Measurements from ENCODE around the gene ATP8B3. TPM values are rescaled to one million over a fixed set of nuclear protein-coding genes. Genes with fewer than 3 reads are reported as not detected.

Gene ATP8B3
- total RNA-seq, 1 donor from 2014 or later, result 0.11 TPM

DNA sequence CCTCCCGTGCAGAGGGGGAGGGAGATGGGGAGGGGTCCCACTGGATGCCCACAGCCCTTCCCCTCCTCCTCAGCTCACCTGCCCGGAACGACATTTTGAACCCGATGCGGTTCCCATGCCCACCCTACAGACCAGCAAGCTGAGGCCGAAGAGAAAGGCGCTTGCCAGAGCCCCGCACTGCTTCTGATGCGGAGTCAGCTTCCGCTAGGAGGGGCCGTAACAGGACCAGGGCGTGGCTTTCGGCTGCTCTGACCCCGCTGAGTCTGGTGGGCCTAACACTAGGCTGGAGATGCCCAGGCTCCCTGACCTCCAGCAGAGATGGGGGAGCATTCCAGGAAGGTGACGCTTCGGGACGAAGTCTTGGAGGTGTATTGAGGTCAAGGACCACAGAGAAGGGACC, 52.1 kb downstream of the ATP8B3 start:
- peaks cover 49% of the 10 kb centered on the region for H3K27me3 ChIP-seq
- intact Hi-C loops (cut with DNase I), result no loop called here
- no peak for DNase-seq (ENCODE audit: low spot score in 2 of 2)

DNA sequence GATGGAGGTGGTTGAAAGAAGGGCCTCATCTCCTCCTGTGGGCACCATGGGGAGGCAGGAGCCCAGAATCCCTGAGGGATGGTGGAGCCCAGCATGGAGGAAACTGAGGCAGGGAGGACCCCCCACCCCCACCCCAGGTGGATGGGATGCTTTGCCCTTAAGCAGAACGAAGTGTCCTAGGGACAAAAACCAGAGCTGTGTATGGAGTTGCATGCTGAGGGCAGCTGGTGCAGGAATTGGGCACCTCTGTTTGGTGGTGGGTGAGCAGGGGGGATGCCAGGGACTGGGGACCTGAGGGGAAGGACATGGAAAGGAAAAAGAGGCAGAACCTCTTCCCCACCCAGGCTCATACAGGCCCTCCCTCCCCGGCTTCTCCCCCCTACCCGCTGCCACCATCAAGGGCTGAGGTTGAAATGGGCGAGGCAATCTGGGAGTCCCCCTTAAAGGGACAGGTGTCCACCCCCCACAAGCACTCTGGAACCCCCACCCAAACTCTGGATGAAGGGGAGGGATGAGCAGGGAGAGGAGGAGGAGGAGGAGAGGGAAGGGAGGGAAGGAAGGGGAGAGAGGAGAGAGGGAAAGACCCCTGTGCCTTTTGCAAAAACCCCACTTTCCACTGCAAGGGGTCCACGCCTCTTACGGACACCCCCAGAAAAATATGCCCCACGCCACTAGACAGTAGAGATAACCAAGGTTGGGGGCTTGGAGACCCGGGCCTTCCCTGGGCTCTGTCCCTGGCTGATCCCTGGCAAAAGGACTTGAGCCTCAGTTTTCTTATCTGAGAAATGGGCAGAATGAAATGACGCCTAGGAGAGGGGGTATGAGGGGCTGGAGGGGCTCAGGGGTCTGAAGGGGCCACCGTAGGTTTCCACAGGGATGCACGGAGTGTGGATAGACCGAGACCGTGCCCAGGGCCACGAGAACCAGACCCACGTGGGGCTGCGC, 52.8 kb downstream of the ATP8B3 start:
- no peaks in the 10 kb centered on the region for H3K36me3 ChIP-seq
- H3K4me3 ChIP-seq, result no peak overlapping the region
- no peak for DNase-seq (ENCODE audit: low spot score in 2 of 2)
- H3K9me3 ChIP-seq, result no peaks in the 10 kb centered on the region
- no peaks in the 10 kb centered on the region for H3K4me1 ChIP-seq
- H3K27me3 ChIP-seq, result peaks cover 49% of the 10 kb centered on the region
- TF ChIP-seq, protein P1, sequence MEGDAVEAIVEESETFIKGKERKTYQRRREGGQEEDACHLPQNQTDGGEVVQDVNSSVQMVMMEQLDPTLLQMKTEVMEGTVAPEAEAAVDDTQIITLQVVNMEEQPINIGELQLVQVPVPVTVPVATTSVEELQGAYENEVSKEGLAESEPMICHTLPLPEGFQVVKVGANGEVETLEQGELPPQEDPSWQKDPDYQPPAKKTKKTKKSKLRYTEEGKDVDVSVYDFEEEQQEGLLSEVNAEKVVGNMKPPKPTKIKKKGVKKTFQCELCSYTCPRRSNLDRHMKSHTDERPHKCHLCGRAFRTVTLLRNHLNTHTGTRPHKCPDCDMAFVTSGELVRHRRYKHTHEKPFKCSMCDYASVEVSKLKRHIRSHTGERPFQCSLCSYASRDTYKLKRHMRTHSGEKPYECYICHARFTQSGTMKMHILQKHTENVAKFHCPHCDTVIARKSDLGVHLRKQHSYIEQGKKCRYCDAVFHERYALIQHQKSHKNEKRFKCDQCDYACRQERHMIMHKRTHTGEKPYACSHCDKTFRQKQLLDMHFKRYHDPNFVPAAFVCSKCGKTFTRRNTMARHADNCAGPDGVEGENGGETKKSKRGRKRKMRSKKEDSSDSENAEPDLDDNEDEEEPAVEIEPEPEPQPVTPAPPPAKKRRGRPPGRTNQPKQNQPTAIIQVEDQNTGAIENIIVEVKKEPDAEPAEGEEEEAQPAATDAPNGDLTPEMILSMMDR (IDR thresholded peaks at IDR 0.05), result no peak
- intact Hi-C loops (cut with DNase I), result no loop called here
- no peak overlapping the region for H3K27ac ChIP-seq

More for the DNA sequence above, 52.1 kb downstream of the ATP8B3 start:
- TF ChIP-seq, protein P1 (IDR thresholded peaks at IDR 0.05), result no peak
- H3K4me3 ChIP-seq, result no peak overlapping the region
- H3K4me1 ChIP-seq, result no peaks in the 10 kb centered on the region
- no peak overlapping the region for H3K27ac ChIP-seq
- H3K36me3 ChIP-seq, result no peaks in the 10 kb centered on the region
- no peaks in the 10 kb centered on the region for H3K9me3 ChIP-seq

DNA sequence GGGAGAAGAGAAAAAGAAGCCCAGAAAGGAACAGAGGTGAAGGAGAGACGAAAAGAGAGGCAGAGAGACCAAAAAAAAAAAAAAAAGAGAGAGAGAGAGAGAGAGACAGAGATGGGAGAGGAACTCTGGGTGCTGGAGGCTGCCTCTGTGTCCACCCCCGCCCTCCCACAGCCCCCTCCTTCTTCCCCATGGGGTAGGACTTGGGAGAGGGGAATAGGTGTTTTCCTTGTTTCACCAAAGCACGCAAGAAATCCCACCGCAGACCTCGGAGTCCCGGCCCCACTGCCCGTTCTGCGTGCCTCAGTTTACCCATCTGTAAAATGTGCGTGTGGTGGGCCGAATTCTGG, 53.9 kb downstream of the ATP8B3 start:
- Histone ChIP-seq H3K27ac (no peak overlapping the region), H3K9me3 (no peaks in the 10 kb centered on the region), H3K27me3 (peaks cover 45% of the 10 kb centered on the region), H3K4me1 (no peaks in the 10 kb centered on the region), H3K4me3 (no peak overlapping the region), H3K36me3 (no peaks in the 10 kb centered on the region)
- intact Hi-C loops (cut with DNase I), result no loop called here
- no peak for DNase-seq (ENCODE audit: low spot score in 2 of 2)
- TF ChIP-seq, protein P1 (IDR thresholded peaks at IDR 0.05), result no peak

DNA sequence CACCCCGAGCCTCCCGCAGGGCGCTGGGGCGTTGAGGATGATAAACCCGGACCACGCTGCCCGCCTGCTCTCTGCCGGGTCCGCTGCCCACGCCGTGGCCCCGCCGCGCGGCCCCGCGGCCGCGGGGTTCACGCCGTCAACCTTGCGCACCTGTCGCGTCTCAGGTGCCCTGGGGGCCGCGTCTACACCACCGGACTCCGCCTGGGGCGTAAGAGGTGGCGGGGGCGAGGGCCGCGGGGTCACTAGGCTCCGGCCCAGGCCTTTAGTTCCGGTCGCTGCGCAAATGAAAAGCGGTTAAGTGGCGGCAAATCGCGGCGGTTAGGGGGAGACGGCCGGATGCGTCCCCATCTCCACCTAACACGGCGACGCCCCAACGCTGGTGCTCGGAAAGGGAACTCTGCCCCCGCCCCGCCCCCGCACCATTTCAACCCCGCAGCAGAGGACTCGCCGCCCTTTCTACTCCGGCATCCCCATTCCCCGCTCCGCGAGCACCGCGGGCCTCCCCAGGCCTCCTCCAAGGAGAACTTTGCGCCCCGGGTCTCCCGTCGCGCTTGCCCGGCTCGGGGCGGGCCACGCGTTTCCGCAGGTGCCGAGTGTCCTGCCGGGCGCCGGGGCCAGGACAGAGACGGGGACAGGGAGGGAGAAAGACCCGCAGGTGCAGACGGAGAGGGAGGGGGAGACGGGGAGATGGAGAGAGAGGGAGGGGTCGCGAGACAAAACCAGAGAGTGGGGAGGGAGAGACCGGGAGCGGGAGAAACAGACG, 54.4 kb downstream of the ATP8B3 start:
- intact Hi-C loops (cut with DNase I), result no loop called here
- H3K27me3 ChIP-seq, result peaks cover 47% of the 10 kb centered on the region
- no peaks in the 10 kb centered on the region for H3K36me3 ChIP-seq
- no peak overlapping the region for H3K27ac ChIP-seq
- TF ChIP-seq, protein P1 (IDR thresholded peaks at IDR 0.05), result no peak
- no peaks in the 10 kb centered on the region for H3K4me1 ChIP-seq
- no peak overlapping the region for H3K4me3 ChIP-seq
- no peak for DNase-seq (ENCODE audit: low spot score in 2 of 2)
- no peaks in the 10 kb centered on the region for H3K9me3 ChIP-seq

DNA sequence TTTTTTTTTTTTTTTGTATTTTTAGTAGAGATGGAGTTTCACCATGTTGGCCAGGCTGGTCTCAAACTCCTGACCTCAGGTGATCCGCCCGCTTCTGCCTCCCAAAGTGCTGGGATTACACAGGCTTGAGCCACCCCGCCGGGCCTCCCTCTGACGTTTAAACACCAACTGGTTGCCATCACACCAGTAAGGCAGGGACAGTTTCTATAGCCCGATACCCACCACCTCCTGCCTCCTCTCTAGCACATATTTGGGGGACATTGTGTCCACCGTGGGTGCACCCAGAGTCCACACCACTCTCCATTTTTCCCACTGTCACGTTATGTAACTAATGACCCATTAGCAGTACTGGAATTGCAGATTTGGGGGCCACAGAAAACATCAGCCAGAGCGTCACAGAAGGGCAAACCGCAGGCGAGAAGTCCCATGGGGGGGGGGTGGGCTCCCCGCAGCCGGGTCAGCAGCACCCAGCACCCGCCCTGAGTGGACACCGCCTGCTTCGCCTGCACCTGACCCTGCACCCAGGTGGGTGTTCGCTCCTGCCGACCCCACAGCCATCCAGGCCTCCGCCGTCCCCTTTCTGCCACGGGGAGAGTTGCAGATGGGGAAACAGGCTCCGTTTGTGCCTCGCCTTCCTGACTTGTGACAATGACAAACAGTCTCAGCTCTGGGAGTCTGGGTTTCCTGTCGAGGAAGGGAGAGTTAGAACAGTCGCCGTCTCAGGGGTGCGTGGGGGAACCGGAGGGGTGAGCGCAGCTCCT, 55.2 kb downstream of the ATP8B3 start:
- no peak overlapping the region for H3K27ac ChIP-seq
- intact Hi-C loops (cut with DNase I), result no loop called here
- H3K9me3 ChIP-seq, result no peaks in the 10 kb centered on the region
- H3K36me3 ChIP-seq, result no peaks in the 10 kb centered on the region
- no peak for DNase-seq (ENCODE audit: low spot score in 2 of 2)
- H3K4me1 ChIP-seq, result no peaks in the 10 kb centered on the region
- H3K27me3 ChIP-seq, result peaks cover 43% of the 10 kb centered on the region
- TF ChIP-seq, protein P1 (IDR thresholded peaks at IDR 0.05), result no peak
- no peak overlapping the region for H3K4me3 ChIP-seq

Measured in ascending aorta (tissue), 2 donors.